ENCODE measurements around the gene SYNGR3. TPM values are rescaled to one million over a fixed set of nuclear protein-coding genes. Genes with fewer than 3 reads are reported as not detected.

SYNGR3 gene
- total RNA-seq (2022) (3.6 and 3.8 TPM in 2 replicates), Bru-seq, nascent RNA (percentile 25 among the genes with signal in this experiment), BruChase-seq, experiment 1, labeled RNA remaining after a 6-hour chase (percentile 39 among the genes with signal in this experiment), BruChase-seq, experiment 2, labeled RNA remaining after a 2-hour chase (percentile 33 among the genes with signal in this experiment)
- long read RNA-seq, transcript SYNGR3-201 (4 exons, 2,051 nt) = major isoform, 6 of 7 reads
- long read RNA-seq, partial matches to known transcripts = 1 of 7 reads
- long read RNA-seq, other reads (novel, unspliced or antisense) = 0 of 7 reads

GRCh38 chr16:1989209-1990100 lies at the start of gene SYNGR3:
Gene SYNGR3, plus strand, starts transcription at chr16:1989970. Its CDS starts 133 bp downstream, at chr16:1990103.
- intact Hi-C loops (cut with micrococcal nuclease; ENCODE audit: unreplicated experiment) = no loop called here
- Mint-ChIP-seq H3K27ac (ENCODE audit: unreplicated experiment) (peak within 1 kb of the TSS; percentile 13), H3K4me1 (ENCODE audit: low read depth, unreplicated experiment) (peaks cover 8% of the 10 kb centered on the region), H3K27me3 (ENCODE audit: unreplicated experiment) (no peaks in the 10 kb centered on the region), H3K4me3 (ENCODE audit: low read depth, unreplicated experiment) (peak within 1 kb of the TSS; percentile 54), H3K9me3 (ENCODE audit: low read depth, unreplicated experiment) (no peaks in the 10 kb centered on the region), H3K36me3 (ENCODE audit: insufficient read depth, unreplicated experiment) (peaks cover 54% of the 10 kb centered on the region)
- no peak for TF ChIP-seq CTCF (IDR thresholded peaks at IDR 0.05; ENCODE audit: unreplicated experiment)
- no TSS peak for BruUV-seq (replicated peaks)
- CTCF ChIA-PET = no interaction called here
- no peak for DNase-seq

- H3K4me1 Mint-ChIP-seq (ENCODE audit: low read depth, unreplicated experiment) = peaks cover 8% of the 10 kb centered on the region
- no peak overlapping the region for H3K4me3 Mint-ChIP-seq (ENCODE audit: low read depth, unreplicated experiment)
- no peaks in the 10 kb centered on the region for H3K9me3 Mint-ChIP-seq (ENCODE audit: low read depth, unreplicated experiment)
- BruUV-seq (replicated peaks) = no TSS peak
- no peak for TF ChIP-seq CTCF (IDR thresholded peaks at IDR 0.05; ENCODE audit: unreplicated experiment)
- DNase-seq = no peak
- no peak overlapping the region for H3K27ac Mint-ChIP-seq (ENCODE audit: unreplicated experiment)
- intact Hi-C loops (cut with micrococcal nuclease; ENCODE audit: unreplicated experiment) = no loop called here
- CTCF ChIA-PET = interaction anchor here (0.6 to 0.7 kb wide), 3 partner anchors 66 to 113 kb away, joined by 3 to 5 read pairs (median 4); partner anchors contain the start of gene FAHD1
- H3K36me3 Mint-ChIP-seq (ENCODE audit: insufficient read depth, unreplicated experiment) = peaks cover 35% of the 10 kb centered on the region
- no peaks in the 10 kb centered on the region for H3K27me3 Mint-ChIP-seq (ENCODE audit: unreplicated experiment)
Measured at GRCh38 chr16:1940273-1941161, 49.3 kb upstream of the SYNGR3 start.

GRCh38 chr16:1941162-1942046 lies 48.4 kb upstream of the SYNGR3 start:
- peak overlapping the region; percentile 99 for H3K4me3 Mint-ChIP-seq (ENCODE audit: low read depth, unreplicated experiment)
- CTCF ChIA-PET = no interaction called here
- no peak for DNase-seq

More at GRCh38 chr16:1941162-1942046, 48.4 kb upstream of the SYNGR3 start:
- no peaks in the 10 kb centered on the region for H3K27me3 Mint-ChIP-seq (ENCODE audit: unreplicated experiment)
- BruUV-seq (replicated peaks) = no TSS peak
- intact Hi-C loops (cut with micrococcal nuclease; ENCODE audit: unreplicated experiment) = no loop called here
- no peaks in the 10 kb centered on the region for H3K9me3 Mint-ChIP-seq (ENCODE audit: low read depth, unreplicated experiment)
- H3K36me3 Mint-ChIP-seq (ENCODE audit: insufficient read depth, unreplicated experiment) = peaks cover 35% of the 10 kb centered on the region
- TF ChIP-seq CTCF (IDR thresholded peaks at IDR 0.05; ENCODE audit: unreplicated experiment) = no peak
- H3K4me1 Mint-ChIP-seq (ENCODE audit: low read depth, unreplicated experiment) = peaks cover 8% of the 10 kb centered on the region
- H3K27ac Mint-ChIP-seq (ENCODE audit: unreplicated experiment) = no peak overlapping the region
